ENCODE data around the gene OTOP1.
"Not testable (repeated sequence)": the region's sequence is repeated elsewhere in the genome, so short reads cannot be mapped to it uniquely, and the experiment has no call there.

Gene OTOP1

DNA sequence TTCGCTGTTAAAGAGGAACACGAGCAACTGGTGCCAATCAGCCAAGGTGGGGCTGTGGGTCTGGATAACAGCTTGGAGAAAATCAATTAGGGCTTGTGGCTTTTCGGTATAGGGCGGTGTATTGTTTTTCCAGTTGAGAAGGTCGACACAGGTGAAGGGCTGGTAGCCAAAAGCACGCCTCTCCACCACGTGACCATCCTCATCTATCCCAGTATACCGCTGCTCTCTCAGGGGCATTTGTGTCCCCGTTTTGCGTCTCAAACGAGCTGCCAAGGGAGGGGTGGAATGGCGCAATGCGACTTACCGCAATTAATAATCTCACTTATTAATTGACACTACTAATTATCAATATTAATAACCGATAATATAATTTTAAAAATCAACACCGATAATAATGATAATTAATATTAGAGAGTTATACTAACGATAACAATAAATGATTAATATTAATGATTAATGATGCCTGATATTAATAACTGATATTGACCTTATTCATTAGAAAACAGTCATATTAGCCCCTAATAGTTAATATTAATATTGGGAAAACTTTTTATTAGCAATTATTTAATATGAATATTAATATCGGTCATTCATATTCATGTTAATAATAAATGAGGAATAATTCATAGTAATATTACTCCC lies 62.1 kb downstream of the OTOP1 start:
- DNase-seq (ENCODE audit: low read depth): not testable (repeated sequence)

DNA sequence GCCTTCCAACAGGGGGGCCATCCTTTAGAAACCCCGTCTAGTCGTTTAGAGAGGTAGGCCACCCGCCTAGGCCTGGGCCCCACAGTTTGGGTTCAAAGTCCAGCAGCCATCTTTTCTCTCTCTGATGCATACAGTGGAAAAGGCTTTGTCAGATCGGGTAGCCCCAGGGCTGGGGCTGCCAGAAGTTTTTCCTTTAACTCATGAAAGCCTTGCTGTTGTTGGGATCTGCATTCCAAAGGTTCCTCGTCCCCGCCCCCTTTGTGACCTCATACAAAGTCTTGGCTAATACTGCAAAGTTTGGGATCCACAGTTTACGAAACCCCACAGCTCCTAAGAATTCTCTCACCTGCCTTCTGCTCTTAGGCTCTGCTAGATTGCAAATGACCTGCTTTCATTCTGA lies 64.5 kb downstream of the OTOP1 start:
- not testable (repeated sequence) for DNase-seq (ENCODE audit: low read depth)

GRCh38 chr4:4160956-4161665 lies 65.6 kb downstream of the OTOP1 start:
- not testable (repeated sequence) for DNase-seq (ENCODE audit: low read depth)

- peak; percentile 14 for DNase-seq (ENCODE audit: low read depth)
Measured at GRCh38 chr4:4145622-4146021, 81.1 kb downstream of the OTOP1 start.

GRCh38 chr4:4143376-4143775 lies 83.4 kb downstream of the OTOP1 start:
- not testable (repeated sequence) for DNase-seq (ENCODE audit: low read depth)

DNA sequence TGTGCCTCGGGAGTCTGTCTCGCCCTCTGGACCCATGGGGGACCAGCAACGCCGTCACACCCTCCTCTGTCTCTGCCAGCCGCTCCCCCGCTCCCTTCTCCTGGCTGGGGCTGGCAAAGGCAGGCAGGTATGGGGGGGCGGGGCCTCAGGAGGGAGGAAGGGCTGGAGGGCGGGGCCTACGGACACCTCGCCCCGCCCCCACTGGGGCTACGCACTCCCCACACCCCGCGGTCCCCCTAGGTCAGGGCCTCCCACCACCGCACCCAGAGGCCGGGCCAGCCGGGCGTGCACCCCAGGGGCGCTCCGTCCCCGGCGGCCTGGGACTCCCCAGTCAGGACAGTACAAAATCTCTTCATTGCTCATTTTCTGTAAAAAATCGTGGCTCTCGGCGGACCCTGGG lies 84.0 kb downstream of the OTOP1 start:
- not testable (repeated sequence) for DNase-seq (ENCODE audit: low read depth)

GRCh38 chr4:4141186-4141585 lies 85.5 kb downstream of the OTOP1 start:
- not testable (repeated sequence) for DNase-seq (ENCODE audit: low read depth)

Measured in T follicular helper cell (primary cell).